Raji (cell line): ENCODE results near the gene CHMP2A.

Experiments used
- POLR2A ChIP-seq: IDR thresholded peaks from 2 replicates; pipeline ENCODE4 v1.6.1; 2011; ENCODE audit warnings: low read depth, low read length, control low read depth; ENCODE audit not compliant: insufficient read depth

CHMP2A gene

DNA sequence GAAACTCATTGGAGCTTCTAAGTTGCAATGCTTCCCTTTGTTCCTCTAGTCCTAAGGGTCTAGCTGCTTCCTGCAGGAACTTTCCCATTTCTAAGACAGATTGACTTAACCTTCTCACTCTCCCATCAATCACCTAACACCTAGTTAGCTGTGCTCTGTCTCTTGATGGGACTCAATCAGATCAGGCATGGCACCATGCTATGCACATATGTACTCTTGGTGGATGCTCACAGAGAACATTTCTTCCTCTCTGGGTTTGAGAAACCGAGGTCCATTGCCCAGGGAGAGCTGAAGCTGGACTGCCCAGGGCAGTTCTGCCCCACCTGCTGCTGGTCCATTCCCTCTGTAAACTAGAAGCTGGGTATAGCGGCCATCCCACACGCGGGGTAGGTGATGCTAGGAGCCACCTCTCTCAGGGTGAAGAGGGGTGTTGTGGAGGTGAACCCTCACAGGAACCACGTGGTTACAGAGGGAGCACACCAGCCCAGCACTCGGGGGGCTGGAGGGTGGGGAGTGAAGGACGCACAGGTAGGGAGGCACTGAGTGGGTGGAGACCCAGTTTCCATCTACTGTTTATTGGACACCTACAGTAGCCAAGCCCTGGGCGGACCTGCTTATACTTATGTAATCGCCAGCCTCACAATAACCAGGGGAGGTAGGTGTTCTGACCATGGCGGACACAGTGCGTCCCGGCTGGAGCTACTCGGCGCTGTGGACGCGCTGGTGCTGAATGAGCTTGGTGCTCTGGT, 6.6 kb upstream of the CHMP2A start:
- 0 out of 2 replicates have a peak, but pooled peaks have one; percentile 20 for TF ChIP-seq POLR2A

DNA sequence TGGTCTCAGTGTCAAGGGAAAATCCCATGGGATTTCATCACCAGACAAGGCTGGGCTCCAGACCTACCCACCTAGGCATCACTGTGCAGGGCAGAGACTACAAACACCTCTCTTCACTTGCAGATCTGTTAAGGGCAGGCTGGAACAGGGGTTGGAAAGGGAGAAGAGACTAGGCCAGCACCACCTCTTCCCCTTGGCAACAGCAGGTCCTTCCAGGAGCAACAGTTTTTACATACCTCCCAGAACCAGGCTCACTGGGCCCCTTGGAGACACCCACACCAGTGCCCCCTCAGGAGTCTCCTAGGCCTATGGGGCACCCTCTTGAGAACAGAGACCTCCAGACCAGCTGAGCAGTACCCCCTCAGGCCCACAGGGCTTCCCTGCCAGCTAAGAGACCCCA, 6.0 kb upstream of the CHMP2A start:
- TF ChIP-seq POLR2A: no peak

DNA sequence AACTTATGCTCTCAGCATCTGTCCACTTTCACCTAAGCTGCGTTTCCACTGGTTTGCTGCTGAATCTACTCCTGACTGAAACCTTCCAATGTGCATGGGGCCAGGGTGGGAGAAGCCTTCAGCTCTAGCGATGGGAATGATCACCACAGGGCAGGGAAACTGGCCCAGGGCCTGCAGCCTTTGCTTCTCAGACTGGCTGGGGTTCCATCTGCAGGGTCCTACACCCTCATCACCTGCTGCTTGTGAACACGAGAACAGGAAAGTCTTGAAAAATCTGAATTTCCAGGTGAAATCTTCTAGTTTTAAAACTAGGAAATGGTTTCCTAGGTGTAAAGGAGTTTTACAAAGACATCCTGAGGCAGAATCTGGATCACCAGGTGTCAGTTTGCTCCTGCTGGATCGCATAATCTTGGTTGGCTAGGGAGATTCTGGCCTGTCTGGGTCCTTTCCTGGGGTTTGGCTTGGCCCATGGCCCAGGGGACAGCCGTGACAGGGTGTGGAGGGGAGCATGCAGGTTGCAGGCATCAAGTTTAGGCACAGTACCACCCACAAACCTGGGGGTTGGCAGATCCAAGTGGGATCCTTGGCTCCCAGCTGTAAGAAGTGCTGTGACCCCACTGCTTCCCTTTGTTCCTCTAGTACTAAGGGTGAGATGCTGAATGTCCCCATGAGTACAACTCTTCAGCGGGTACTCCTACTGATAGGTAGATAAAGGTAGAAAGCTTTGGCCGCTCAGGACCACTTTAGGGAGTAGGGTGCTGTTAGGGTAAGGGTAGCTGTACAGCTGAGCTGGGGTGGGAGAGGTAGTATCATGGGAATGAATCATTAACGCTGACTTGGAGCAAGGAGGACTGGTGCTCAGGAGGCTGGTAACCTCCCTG, 5.3 kb upstream of the CHMP2A start:
- TF ChIP-seq POLR2A: no peak

DNA sequence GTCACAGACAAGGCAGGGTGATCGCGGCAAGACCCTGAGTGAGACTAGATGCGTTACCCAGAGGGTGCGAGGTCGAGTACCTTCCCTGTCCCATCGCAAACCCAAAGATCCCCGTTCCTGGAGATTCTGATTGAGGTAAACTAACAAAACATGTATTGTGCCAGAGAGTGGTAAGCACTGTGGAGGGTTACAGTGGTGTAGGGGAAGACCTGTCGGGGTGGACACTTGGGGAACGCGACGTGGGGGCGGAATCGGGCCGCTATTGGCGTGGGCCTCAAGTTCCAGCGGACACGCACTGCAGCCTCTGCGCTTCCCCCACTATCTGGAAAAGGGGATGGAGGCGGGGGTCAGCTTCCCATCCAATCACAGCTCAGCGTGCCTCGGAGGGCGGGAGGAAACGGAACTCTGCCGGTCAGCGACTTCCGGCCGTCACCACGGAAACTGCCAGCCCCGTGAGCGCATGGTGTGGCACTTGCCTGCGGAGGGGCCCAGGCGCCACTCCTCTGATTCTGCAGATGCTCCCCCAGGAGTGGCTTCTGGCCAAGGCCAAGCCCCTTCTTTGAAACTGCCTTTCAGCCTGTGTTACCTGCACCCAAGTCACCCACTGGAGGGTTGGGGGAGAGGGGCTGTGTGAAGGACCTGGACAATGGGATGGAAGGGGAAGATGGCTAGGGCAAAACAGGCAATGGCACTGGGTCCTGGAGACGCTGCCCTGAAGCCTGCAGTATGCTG, 4.5 kb upstream of the CHMP2A start:
- peak; percentile 85 for TF ChIP-seq POLR2A

DNA sequence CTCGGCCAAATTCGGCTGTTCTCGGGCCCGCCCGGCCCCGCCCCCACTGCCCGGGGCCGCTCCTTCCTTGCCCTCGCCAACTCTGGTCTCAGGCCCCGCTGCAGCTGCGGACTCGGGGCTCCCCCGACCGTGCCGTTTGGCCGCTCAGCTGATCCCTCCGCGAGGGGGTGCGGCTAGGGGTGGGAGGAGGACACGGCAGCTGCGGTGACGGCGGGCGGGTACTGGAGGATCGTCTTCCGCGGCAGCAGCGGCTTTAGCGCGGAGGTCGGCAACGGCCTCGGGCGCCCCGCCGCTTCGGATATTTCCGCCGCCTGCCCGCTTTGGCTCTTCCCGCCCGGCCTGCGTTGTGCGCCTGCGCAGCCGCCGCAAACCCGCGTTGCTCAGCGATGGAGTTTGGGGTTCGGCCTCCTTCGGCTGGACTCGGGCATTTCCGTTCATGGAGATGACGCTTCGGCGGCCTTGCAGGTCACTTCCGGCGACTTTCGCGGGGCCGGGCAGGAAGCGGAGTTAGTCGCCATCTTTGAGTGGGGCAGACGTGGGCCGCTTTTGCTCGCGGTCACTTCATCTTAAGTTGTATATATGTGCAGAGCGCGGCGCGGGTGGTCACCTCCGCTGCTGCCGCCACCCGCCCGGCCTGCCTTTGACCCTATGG, 3.8 kb upstream of the CHMP2A start:
- peak; percentile 63; the same call in 1 of the 2 replicates for TF ChIP-seq POLR2A

- no peak for TF ChIP-seq POLR2A
These were observed 3.2 kb upstream of the CHMP2A start, which contains the start of gene UBE2M for GRCh38 chr19:58558066-58558622. Gene UBE2M, minus strand, starts transcription at chr19:58558611. Its CDS starts 230 bp downstream, at chr19:58558381.

DNA sequence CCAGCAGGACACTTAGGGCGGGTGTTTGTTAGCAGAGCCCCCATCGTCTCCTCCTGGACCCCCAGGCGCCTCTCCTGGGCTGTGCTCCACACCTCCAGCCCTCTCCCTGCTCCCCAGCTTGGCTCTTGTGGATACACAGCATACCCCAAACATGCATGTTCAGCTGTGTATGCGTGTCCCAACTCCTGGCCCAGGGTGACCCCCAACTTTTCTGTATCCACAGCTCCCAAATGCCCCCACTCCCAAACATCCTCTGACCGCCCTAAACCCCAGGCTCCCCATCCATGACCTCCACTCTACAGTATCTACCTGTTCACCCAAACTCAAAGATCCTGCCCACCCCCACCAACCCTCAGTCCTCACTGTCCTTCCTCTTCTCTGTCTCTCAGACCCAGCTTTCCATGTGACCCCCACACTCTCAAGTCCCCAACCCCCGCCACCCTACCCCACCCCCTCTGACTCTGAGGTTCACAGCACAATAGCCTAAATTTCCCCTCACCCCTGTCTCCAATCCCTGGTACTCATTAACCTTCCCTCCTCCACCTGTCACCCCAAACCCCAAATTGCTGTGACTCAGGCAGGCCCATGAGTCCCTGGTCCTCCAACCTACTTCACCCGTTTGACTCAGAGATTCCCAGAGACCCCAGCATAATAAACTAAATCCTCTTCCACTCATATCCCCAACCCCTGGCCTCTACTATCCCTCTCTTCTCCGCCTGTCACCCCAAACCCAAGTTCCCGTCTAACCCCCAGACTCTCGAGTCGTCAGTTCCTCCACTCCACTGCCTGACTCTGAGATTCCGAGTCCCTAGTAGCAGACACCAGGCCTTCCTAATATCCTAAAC, 2.5 kb upstream of the CHMP2A start:
- no peak for TF ChIP-seq POLR2A

GRCh38 chr19:58556622-58557220, 1.8 kb upstream of the CHMP2A start:
- TF ChIP-seq POLR2A: no peak

DNA sequence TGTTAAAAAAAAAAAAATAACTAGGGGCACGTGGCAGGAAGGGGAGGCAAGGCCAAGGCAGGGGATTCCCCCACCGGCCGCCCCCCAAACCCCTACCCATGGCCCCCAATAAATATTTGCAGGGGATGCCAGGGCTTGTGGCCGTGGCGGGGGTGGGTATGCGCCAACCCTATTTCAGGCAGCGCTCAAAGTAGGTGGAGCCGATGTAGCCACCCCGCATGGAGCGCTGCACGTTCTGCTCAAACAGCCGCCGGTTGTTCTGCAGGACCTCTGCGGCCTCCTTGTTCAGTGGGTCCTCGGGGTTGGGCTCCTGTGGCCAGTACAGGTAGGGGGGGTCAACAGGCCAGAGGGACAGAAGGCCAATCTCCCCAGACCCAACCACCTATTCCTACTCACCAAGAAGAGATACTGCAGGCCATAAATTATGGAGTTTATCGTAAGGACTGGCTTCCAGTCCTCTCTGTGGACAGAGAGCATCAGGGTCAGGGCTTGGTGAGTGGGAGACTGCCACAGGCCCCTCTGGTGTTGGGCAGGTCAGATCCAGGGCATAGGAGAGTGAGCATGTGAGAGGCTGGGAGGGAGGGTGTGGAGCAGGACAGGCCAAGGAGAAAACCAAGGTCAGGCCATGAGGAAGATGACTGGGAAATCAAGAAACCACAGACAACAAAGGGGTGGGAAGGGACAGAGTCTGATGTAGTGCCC, 1.2 kb upstream of the CHMP2A start:
- no peak for TF ChIP-seq POLR2A

- TF ChIP-seq POLR2A: no peak
These were observed 522 bp upstream of the CHMP2A start for GRCh38 chr19:58555369-58555885.

- no peak for TF ChIP-seq POLR2A
These were observed 959 bp downstream of the CHMP2A start for GRCh38 chr19:58553799-58554493.

- no peak for TF ChIP-seq POLR2A
These were observed 2.2 kb downstream of the CHMP2A start for GRCh38 chr19:58552655-58553054.
